Stimulated activated CD4-positive, alpha-beta T cell treated with anti-CD3 and anti-CD28 coated beads, Interleukin-1b, Interleukin-23, amount 100 ng/mL, for 1 hour (primary cell): ENCODE data around the gene GAR1.
"Not testable (repeated sequence)": the region's sequence is repeated elsewhere in the genome, so short reads cannot be mapped to it uniquely, and the experiment has no call there.

Experiments
- DNase-seq, 2 donors: peaks; one replicate each; pipeline ENCODE4 v3.0.0-alpha.2; 2020; ENCODE audit warnings: low read depth in 2 of 2

GAR1 gene

DNA sequence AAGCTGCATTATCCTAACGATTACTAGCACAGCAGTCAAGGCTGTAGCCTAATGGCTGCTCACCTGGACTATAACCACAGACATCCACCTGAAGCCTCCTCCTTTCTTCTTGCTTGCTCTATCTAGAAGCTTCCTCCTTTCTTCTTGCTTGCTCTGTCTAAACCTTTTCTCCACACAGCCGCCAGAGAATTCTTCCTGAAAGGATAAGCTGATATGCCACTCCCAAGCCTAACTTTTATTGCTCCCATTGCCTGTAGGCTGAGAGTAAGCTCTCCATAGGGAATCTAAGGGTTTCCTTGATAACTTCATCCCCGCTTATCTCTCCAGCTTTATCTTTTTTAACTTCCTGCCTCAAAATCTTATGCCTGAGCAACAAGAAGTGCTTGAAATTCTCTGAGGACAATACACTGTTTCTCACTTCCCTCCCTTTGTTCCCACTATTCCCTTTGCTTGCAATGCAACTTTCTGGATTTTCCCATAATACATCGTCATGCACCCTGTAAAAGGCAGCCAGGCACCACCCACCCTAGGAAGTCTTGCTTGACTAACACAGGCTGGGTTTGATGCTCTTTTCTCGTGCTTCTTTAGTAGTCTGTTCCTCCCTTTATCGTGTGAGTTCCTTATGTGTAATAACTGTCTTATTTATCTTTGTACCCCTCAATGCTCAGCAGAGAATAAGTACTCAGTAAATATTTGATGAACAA is 31.0 kb downstream of the GAR1 start:
- DNase-seq, result no peak

GRCh38 chr4:109847896-109848442 is 32.4 kb downstream of the GAR1 start, which contains the start of gene LRIT3:
TSS of gene LRIT3 (plus strand) at chr4:109848107. CDS start at chr4:109848202, 95 bp downstream.
- no peak for DNase-seq

DNA sequence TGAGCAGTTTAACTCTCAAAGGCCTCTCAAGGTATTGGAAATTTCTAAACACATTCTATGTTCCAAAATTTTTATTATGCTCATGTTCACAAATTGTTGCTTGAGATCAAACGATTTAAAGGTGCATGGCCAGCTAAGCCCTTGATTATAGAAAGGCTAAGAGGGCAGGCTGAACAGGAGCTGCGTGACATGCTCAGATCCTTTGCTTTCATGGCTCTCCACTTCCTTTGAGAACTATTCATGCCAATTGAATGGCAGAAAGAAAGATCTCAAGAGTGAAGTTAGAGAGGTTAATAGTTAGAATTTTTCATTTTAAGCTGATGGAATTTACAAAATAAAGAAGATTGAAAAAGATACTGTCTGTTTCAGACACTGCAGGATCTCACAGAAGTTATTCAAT is 32.9 kb downstream of the GAR1 start:
- no peak for DNase-seq

DNA sequence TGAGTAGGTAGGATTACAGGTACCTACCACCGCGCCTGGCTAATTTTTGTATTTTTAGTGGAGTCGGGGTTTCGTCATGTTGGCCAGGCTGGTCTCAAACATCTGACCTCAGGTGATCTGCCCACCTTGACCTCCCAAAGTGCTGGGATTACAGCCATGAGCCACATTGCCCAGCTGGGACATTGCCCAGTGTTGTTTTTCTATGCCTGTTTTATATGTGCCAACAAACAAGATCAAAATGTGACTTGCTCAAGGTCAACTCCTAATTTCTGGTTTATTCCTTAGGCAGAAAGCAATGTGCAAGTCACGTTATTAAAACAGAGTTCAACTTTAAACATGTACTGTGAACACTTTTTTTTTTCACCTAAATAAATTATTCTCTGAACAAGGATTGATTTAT is 35.0 kb downstream of the GAR1 start:
- DNase-seq, result no peak

DNA sequence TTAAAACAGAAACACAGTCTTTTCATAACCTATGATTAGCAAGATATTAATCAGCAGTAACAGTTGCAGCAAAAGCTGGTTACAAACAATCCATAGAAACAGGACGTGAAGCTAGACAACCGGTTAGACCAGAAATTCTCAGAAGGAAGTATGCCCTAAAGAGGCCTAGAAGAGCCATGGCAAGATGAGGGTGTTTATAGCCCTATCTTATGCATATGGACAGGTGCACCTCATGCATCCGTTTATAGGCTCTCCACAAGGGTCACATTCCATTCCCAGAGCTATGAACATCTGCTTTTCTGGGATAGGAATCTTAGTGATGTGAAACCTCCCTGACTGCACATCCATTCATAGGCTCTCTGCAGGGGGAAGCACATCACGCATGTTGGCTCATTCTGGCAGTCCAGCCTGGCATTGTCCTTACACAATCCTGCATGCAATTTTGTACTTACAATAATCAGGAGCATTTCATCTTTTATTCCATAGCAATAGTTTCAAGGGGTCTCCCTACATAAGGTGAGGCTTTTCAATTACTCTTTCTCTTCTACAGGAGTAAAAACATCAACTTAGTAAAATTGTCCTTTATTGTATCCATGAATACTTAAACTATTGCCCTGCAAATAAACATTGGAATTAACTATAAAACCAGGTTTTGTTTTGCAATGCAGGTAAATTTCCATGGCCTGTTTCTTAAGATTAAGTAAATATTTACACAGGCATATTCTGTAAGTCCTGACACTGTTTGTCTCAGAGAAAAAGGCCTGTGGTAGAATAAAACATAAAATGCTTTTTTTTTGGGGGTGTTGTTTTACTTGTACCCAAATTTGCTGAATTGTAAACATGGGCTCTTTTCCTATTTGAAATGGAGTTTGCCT is 44.1 kb downstream of the GAR1 start:
- not testable (repeated sequence) for DNase-seq

- no peak for DNase-seq
Measured at GRCh38 chr4:109861271-109861670, 45.7 kb downstream of the GAR1 start.

DNA sequence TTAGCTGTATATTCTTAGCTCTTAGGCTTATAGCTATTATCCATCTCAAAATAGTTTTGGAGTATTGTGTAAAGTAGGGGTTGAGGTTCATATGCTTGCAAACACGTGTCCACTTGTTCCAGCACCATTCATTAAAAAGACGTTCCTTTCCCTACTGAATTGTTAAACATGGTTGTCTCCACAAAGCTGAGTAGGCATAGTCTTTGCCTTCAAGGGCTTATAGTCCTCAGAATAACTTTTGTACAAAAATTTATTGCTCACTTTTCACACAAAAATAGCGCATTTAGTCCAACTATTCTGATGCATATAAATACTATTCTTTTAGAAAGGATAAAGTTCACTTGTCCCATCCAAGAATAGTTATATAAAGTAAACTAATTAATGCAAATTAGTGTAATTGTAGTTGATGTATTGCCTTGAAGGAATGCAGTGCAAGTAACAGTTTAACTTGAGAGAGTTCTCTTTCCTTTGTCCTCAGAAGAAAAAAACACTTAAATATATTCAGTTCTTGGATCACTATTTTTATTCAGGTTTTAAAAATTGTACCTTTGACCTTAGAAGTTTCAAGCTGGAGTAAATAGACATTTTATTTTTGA is 46.5 kb downstream of the GAR1 start:
- no peak for DNase-seq

GRCh38 chr4:109864134-109864533 is 48.6 kb downstream of the GAR1 start:
- DNase-seq, result no peak

- no peak for DNase-seq
Measured at GRCh38 chr4:109870061-109870460, 54.5 kb downstream of the GAR1 start.

- no peak for DNase-seq
Measured at GRCh38 chr4:109872065-109872464, 56.5 kb downstream of the GAR1 start.

DNA sequence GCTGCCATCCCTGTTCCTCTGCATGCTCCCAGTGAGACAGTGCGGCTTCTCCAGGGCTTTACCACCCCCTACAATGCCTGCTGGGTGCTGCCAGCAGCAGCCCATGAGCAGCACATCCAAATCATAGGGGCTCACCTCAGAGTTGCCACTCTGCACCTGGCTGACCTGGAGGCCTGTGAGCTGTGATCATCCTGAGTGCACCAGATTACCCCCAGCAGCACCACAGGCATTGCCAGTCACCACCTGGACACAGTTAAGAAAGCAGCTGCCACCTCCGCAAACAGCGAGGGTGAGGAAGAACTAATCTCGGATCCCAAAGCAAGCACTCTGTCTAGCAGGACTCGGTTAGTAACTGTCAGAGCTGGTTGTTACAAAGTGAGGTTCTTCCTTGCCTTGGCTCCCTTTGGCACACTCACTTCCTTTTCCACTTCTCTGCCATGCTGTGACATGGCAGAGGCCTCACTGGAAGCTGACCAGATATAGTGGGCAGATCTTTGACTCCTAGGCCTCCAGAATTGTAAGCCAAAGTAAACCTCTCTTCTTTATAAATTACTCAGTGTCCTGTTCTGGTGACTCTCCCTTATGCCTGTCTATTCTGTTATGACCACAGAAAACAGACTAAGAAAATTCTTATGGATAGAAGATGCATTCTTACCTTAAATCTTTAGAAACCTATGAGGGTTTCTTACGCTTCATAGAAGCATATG is 57.5 kb downstream of the GAR1 start:
- no peak for DNase-seq

- no peak for DNase-seq
Measured at GRCh38 chr4:109873791-109874514, 58.4 kb downstream of the GAR1 start.
